Measurements from ENCODE around the gene MAP4K3. TPM values are rescaled to one million over a fixed set of nuclear protein-coding genes. Genes with fewer than 3 reads are reported as not detected.

MAP4K3 gene
- total and polyA plus RNA-seq, 3 donors from 2014 or later = 37.6 to 59.6 (median 58.8) TPM

- Histone ChIP-seq H3K9me3 (no peaks in the 10 kb centered on the region), H3K4me3 (no peak overlapping the region), H3K4me1 (peaks cover under 1% of the 10 kb centered on the region), H3K27me3 (no peaks in the 10 kb centered on the region), H3K36me3 (ENCODE audit: low read depth, missing control alignments) (no peaks in the 10 kb centered on the region), H3K27ac (no peak overlapping the region)
- 94 to 96% methylated on average over 4 of the region's 4 CpGs for WGBS, 2 donors
- DNase-seq = no peak
- TF ChIP-seq POLR2A (IDR thresholded peaks at IDR 0.05) = no peak
- no peak for TF ChIP-seq CTCF (IDR thresholded peaks at IDR 0.05)
- intact Hi-C loops (cut with DNase I; ENCODE audit: low total_unique reads) = no loop called here
Observed at GRCh38 chr2:39475006-39475405, 37.9 kb upstream of the MAP4K3 start.

GRCh38 chr2:39470580-39470979 is 33.5 kb upstream of the MAP4K3 start:
- WGBS, 2 donors = 92 to 93% methylated on average over 3 of the region's 3 CpGs
- DNase-seq = no peak
- Histone ChIP-seq H3K36me3 (ENCODE audit: low read depth, missing control alignments) (no peaks in the 10 kb centered on the region), H3K27me3 (no peaks in the 10 kb centered on the region), H3K4me3 (no peak overlapping the region), H3K9me3 (no peaks in the 10 kb centered on the region), H3K4me1 (peaks cover 19% of the 10 kb centered on the region), H3K27ac (no peak overlapping the region)
- TF ChIP-seq POLR2A (IDR thresholded peaks at IDR 0.05) (no peak), CTCF (IDR thresholded peaks at IDR 0.05) (no peak)
- intact Hi-C loops (cut with DNase I; ENCODE audit: low total_unique reads) = no loop called here

- Histone ChIP-seq H3K27me3 (no peaks in the 10 kb centered on the region), H3K27ac (peak overlapping the region in 1 of 2 donors; percentile 29), H3K4me3 (no peak overlapping the region), H3K36me3 (ENCODE audit: low read depth, missing control alignments) (no peaks in the 10 kb centered on the region), H3K4me1 (peaks cover 19% of the 10 kb centered on the region), H3K9me3 (no peaks in the 10 kb centered on the region)
- intact Hi-C loops (cut with DNase I; ENCODE audit: low total_unique reads) = no loop called here
- TF ChIP-seq CTCF (IDR thresholded peaks at IDR 0.05) (no peak), POLR2A (IDR thresholded peaks at IDR 0.05) (no peak)
- WGBS, 2 donors = 20 to 36% methylated on average over 3 of the region's 3 CpGs
- peak; percentile 26 for DNase-seq
Observed at GRCh38 chr2:39469807-39470206, 32.7 kb upstream of the MAP4K3 start.

GRCh38 chr2:39468579-39469451 is 31.7 kb upstream of the MAP4K3 start:
- WGBS, 2 donors = 65 to 69% methylated on average over 4 of the region's 4 CpGs
- Histone ChIP-seq H3K4me3 (no peak overlapping the region), H3K27ac (peak overlapping the region in 1 of 2 donors; percentile 34), H3K4me1 (peaks cover 19% of the 10 kb centered on the region), H3K36me3 (ENCODE audit: low read depth, missing control alignments) (no peaks in the 10 kb centered on the region), H3K27me3 (no peaks in the 10 kb centered on the region), H3K9me3 (no peaks in the 10 kb centered on the region)
- intact Hi-C loops (cut with DNase I; ENCODE audit: low total_unique reads) = no loop called here
- DNase-seq = no peak
- TF ChIP-seq CTCF (IDR thresholded peaks at IDR 0.05) = no peak
- TF ChIP-seq POLR2A (IDR thresholded peaks at IDR 0.05) = no peak

- no peak overlapping the region for H3K4me3 ChIP-seq
- no peaks in the 10 kb centered on the region for H3K9me3 ChIP-seq
- no peaks in the 10 kb centered on the region for H3K27me3 ChIP-seq
- no peak for TF ChIP-seq CTCF (IDR thresholded peaks at IDR 0.05)
- TF ChIP-seq POLR2A (IDR thresholded peaks at IDR 0.05) = no peak
- H3K27ac ChIP-seq = no peak overlapping the region
- H3K4me1 ChIP-seq = peaks cover 22% of the 10 kb centered on the region
- no peak for DNase-seq
- H3K36me3 ChIP-seq (ENCODE audit: low read depth, missing control alignments) = no peaks in the 10 kb centered on the region
- intact Hi-C loops (cut with DNase I; ENCODE audit: low total_unique reads) = no loop called here
- 94 to 98% methylated on average over 6 of the region's 6 CpGs for WGBS, 2 donors
Observed at GRCh38 chr2:39466311-39466710, 29.2 kb upstream of the MAP4K3 start.
